NCI-H526 treated with DMSO at 0.1 percent for 48 hours (cell line): ENCODE measurements around the gene GPR15.
A peak's percentile ranks its signal among the peaks of the same experiment; 100 is the strongest.

Experiments used
- DNase-seq: peaks from one replicate; lab custom pipeline; 2025; lab: John Stamatoyannopoulos, UW

The GPR15 gene

GRCh38 chr3:98531622-98532274, at the start of gene GPR15:
Gene GPR15 (plus strand): TSS chr3:98531978. CDS start chr3:98532034, 56 bp downstream.
- no peak for DNase-seq

- DNase-seq = no peak
These were observed 48.9 kb upstream of the GPR15 start for GRCh38 chr3:98482717-98483482.

- DNase-seq = no peak
These were observed 48.2 kb upstream of the GPR15 start for GRCh38 chr3:98483626-98484025.

- no peak for DNase-seq
These were observed 34.4 kb upstream of the GPR15 start, which contains the start of gene OR5K2 for GRCh38 chr3:98497381-98497780. Gene OR5K2 (plus strand): TSS chr3:98497681. CDS start chr3:98497681, 0 bp downstream.

GRCh38 chr3:98500019-98500418, 31.8 kb upstream of the GPR15 start:
- no peak for DNase-seq

- no peak for DNase-seq
These were observed 30.5 kb upstream of the GPR15 start for GRCh38 chr3:98501270-98501669.

- DNase-seq = no peak
These were observed 29.8 kb upstream of the GPR15 start for GRCh38 chr3:98501863-98502576.

GRCh38 chr3:98504539-98504938, 27.2 kb upstream of the GPR15 start:
- no peak for DNase-seq

- DNase-seq = no peak
These were observed 23.2 kb upstream of the GPR15 start for GRCh38 chr3:98508582-98508981.

GRCh38 chr3:98512576-98512975, 19.2 kb upstream of the GPR15 start:
- DNase-seq = no peak

- DNase-seq = no peak
These were observed 18.7 kb upstream of the GPR15 start for GRCh38 chr3:98513091-98513511.

- DNase-seq = no peak
These were observed 18.0 kb upstream of the GPR15 start for GRCh38 chr3:98513736-98514135.

GRCh38 chr3:98514948-98515347, 16.8 kb upstream of the GPR15 start:
- no peak for DNase-seq

- DNase-seq = no peak
These were observed 13.0 kb upstream of the GPR15 start for GRCh38 chr3:98518816-98519215.

GRCh38 chr3:98519351-98519750, 12.4 kb upstream of the GPR15 start:
- no peak for DNase-seq

GRCh38 chr3:98521897-98522543, 9.8 kb upstream of the GPR15 start:
- DNase-seq = no peak

GRCh38 chr3:98522544-98523281, 9.1 kb upstream of the GPR15 start, which contains the start of gene CLDND1:
Gene CLDND1 (minus strand): TSS chr3:98522902. CDS start chr3:98521424, 1,478 bp downstream.
- DNase-seq = peak; percentile 86

GRCh38 chr3:98525494-98525893, 6.3 kb upstream of the GPR15 start:
- no peak for DNase-seq

GRCh38 chr3:98528474-98529346, 3.1 kb upstream of the GPR15 start:
- DNase-seq = no peak

- no peak for DNase-seq
These were observed 1.8 kb upstream of the GPR15 start for GRCh38 chr3:98529856-98530459.
